OCI-LY7 (cell line): ENCODE results near the gene KIRREL3.

ENCODE experiments used
- CTCF ChIP-seq: fragments of 200-600 bp; sonication (generic); conservative IDR thresholded peaks from 2 replicates; pipeline ENCODE4 v1.5.1; 2014; ENCODE audit warnings: mild to moderate bottlenecking, antibody characterized with exemption, low read length, moderate library complexity, mixed read lengths
- EZH2phosphoT487 ChIP-seq: fragments of 200-600 bp; sonication (generic); IDR thresholded peaks from 2 replicates; pipeline ENCODE4 v1.6.1; 2018; ENCODE audit warnings: low read depth, borderline replicate concordance, mild to moderate bottlenecking, mixed run types, antibody characterized with exemption, low read length, moderate library complexity, mixed read lengths

GRCh38 chr11:126630488-126630887, 370.1 kb downstream of the KIRREL3 start:
- TF ChIP-seq CTCF (no peak), EZH2phosphoT487 (no peak)
